Measurements from ENCODE around the gene NLRP12.
"Not testable (repeated sequence)": the region's sequence is repeated elsewhere in the genome, so short reads cannot be mapped to it uniquely, and the experiment has no call there.

GRCh38 chr19:53774491-53774890 lies 49.6 kb downstream of the NLRP12 start:
- TF ChIP-seq, protein P1, sequence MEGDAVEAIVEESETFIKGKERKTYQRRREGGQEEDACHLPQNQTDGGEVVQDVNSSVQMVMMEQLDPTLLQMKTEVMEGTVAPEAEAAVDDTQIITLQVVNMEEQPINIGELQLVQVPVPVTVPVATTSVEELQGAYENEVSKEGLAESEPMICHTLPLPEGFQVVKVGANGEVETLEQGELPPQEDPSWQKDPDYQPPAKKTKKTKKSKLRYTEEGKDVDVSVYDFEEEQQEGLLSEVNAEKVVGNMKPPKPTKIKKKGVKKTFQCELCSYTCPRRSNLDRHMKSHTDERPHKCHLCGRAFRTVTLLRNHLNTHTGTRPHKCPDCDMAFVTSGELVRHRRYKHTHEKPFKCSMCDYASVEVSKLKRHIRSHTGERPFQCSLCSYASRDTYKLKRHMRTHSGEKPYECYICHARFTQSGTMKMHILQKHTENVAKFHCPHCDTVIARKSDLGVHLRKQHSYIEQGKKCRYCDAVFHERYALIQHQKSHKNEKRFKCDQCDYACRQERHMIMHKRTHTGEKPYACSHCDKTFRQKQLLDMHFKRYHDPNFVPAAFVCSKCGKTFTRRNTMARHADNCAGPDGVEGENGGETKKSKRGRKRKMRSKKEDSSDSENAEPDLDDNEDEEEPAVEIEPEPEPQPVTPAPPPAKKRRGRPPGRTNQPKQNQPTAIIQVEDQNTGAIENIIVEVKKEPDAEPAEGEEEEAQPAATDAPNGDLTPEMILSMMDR (IDR thresholded peaks at IDR 0.05), result not testable (repeated sequence)
- TF ChIP-seq, protein P2, sequence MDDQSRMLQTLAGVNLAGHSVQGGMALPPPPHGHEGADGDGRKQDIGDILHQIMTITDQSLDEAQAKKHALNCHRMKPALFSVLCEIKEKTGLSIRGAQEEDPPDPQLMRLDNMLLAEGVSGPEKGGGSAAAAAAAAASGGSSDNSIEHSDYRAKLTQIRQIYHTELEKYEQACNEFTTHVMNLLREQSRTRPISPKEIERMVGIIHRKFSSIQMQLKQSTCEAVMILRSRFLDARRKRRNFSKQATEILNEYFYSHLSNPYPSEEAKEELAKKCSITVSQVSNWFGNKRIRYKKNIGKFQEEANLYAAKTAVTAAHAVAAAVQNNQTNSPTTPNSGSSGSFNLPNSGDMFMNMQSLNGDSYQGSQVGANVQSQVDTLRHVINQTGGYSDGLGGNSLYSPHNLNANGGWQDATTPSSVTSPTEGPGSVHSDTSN (IDR thresholded peaks at IDR 0.05), result not testable (repeated sequence)
- TF ChIP-seq FOXJ3 (CRISPR knock-in tag; IDR thresholded peaks at IDR 0.05); FOXM1 (IDR thresholded peaks at IDR 0.05; ENCODE audit: low read depth); SIN3A (IDR thresholded peaks at IDR 0.05; ENCODE audit: borderline replicate concordance, low read depth, low read length); MXI1 (IDR thresholded peaks at IDR 0.05; ENCODE audit: low read depth, low read length); YY1 (IDR thresholded peaks at IDR 0.05; ENCODE audit: low read depth): not testable (repeated sequence)
